Measurements from ENCODE around the gene PIANP. TPM values are rescaled to one million over a fixed set of nuclear protein-coding genes. Genes with fewer than 3 reads are reported as not detected.

Gene PIANP
- total RNA-seq, 1 donor from 2014 or later: 0.13 TPM

DNA sequence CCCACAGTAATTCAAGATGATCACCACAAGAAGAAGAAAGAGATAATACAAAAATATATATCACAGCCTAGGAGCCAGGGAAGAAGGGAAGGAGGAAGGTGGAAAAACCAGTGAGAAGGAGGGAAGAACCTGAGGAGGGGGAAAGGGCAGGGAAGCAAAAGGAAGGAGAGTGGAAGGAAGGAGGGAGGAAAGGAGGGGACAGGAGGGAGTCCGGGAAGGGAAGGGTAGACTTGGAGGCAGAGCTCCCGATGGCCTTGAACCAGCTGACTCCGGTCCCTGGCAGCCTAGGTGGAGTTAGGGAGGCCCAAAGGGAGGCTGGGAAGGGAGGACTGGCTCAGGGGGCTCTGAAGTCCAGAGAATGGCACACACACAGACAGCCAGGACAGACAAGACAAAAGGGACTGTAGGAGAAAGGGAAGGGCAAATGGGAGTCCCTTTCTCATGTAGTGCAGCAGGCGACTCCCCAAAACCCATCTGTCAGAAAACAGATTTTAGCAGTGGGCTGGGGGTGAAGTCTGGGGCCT, 6.7 kb downstream of the PIANP start:
- no peak for TF ChIP-seq CTCF (IDR thresholded peaks at IDR 0.05; ENCODE audit: insufficient read depth, low read length, poor library complexity, severe bottlenecking)
- no peaks in the 10 kb centered on the region for H3K36me3 ChIP-seq (ENCODE audit: control insufficient read depth, insufficient read depth, low read length)
- H3K27me3 ChIP-seq (ENCODE audit: control insufficient read depth, insufficient read depth, low read length): no peaks in the 10 kb centered on the region
- DNase-seq (ENCODE audit: low read depth): no peak
- no peak overlapping the region for H3K4me3 ChIP-seq (ENCODE audit: low read depth, low read length)

GRCh38 chr12:6692888-6693287, 7.7 kb downstream of the PIANP start:
- Histone ChIP-seq H3K36me3 (ENCODE audit: control insufficient read depth, insufficient read depth, low read length) (no peaks in the 10 kb centered on the region), H3K27me3 (ENCODE audit: control insufficient read depth, insufficient read depth, low read length) (no peaks in the 10 kb centered on the region), H3K4me3 (ENCODE audit: low read depth, low read length) (no peak overlapping the region)
- DNase-seq (ENCODE audit: low read depth): no peak
- TF ChIP-seq CTCF (IDR thresholded peaks at IDR 0.05; ENCODE audit: insufficient read depth, low read length, poor library complexity, severe bottlenecking): no peak

DNA sequence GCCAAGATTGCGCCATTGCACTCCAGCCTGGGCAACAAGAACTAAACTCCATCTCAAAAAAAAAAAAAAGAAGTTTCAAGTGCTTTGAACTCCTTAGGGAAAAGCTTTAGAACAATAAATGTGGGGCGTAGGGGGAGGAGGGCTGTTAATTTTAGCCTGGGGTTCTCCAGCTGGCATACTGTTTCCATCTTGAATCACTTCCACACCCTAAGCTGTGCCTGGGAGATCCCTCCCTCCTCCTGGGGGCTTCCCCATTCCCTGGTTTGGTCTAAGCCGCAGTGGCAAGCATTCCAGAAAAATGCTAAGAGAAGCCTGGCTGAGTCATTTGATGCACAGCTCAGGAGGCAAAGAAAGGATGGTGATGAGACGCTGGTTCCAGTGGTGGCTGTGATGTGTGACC, 9.1 kb downstream of the PIANP start:
- Histone ChIP-seq H3K36me3 (ENCODE audit: control insufficient read depth, insufficient read depth, low read length) (no peaks in the 10 kb centered on the region), H3K27me3 (ENCODE audit: control insufficient read depth, insufficient read depth, low read length) (no peaks in the 10 kb centered on the region), H3K4me3 (ENCODE audit: low read depth, low read length) (no peak overlapping the region)
- no peak for TF ChIP-seq CTCF (IDR thresholded peaks at IDR 0.05; ENCODE audit: insufficient read depth, low read length, poor library complexity, severe bottlenecking)
- no peak for DNase-seq (ENCODE audit: low read depth)

DNA sequence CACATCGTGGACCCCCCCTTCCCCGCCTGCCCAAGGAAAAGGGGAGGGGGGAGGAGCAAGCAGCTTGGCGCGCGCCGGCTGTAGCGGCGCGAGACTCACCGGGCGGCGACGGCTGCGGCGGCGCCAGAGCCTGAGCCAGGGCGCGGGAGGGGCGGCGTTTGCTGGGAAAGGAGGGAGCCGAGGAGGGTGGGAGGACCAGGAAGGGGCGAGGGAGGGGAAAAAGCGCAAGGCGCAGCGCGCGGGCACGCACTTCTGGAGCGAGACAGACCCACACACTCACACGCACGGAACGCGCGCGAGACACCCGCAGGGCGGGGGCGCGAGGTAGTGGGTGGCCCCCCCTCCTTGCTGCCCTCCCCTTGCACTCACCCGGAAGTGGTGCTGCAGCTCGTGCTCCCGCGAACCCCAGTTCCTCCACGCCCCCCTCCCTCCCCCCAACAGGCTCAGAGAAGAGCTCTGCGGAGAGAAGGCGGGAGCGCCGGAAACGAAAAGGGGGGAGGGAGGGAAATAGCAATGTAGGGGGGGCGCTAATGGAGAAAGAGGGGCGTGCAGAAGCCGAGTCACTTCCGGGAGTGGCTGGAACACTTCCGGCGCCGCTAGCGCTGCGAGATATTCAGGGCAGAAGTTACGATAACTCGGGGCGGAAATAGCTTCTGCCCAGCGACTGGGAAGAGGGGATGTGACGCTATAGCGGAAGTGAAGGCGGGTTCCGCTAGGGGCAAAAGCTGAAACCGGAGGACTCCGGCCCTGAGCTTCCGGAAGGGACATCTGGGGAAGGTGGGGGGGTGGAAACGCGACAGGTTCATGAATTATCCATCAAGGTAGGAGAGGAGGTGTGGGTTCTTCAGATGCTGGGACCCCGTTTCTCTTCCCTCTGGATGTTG, 11.4 kb downstream of the PIANP start, which contains the start of gene ZNF384:
TSS of gene ZNF384 (minus strand) at position 377 of the 884 bp plus-strand sequence. CDS start 9,855 bp downstream, outside the sequence.
- DNase-seq (ENCODE audit: low read depth): peak; percentile 98
- Histone ChIP-seq H3K4me3 (ENCODE audit: low read depth, low read length) (peak within 1 kb of the TSS; percentile 61), H3K27me3 (ENCODE audit: control insufficient read depth, insufficient read depth, low read length) (no peaks in the 10 kb centered on the region), H3K36me3 (ENCODE audit: control insufficient read depth, insufficient read depth, low read length) (no peaks in the 10 kb centered on the region)
- no peak for TF ChIP-seq CTCF (IDR thresholded peaks at IDR 0.05; ENCODE audit: insufficient read depth, low read length, poor library complexity, severe bottlenecking)

DNA sequence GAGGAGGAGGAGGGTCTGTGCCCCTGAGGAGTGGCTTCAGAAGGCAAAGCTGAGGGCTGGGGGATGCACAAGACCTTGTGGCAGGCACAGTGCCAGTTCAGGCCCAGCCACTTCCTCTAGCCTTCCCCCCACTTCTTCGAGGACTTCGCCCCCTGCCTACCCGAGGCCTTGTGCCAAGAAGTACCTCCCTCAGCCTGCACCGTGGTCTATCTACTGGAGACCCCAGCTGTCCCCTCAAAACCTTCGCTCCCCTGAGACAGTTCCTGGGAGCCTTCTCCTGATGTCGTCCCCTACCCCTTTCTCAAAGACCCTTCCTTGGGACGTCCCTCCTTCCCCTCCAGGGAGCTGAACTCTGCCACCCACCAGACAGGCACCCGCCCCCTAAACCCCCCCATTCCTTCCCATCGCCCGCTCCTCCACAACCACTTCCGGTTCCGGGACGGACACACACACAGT, 12.0 kb downstream of the PIANP start:
- H3K27me3 ChIP-seq (ENCODE audit: control insufficient read depth, insufficient read depth, low read length): no peaks in the 10 kb centered on the region
- peak overlapping the region; percentile 61 for H3K4me3 ChIP-seq (ENCODE audit: low read depth, low read length)
- no peak for TF ChIP-seq CTCF (IDR thresholded peaks at IDR 0.05; ENCODE audit: insufficient read depth, low read length, poor library complexity, severe bottlenecking)
- DNase-seq (ENCODE audit: low read depth): no peak
- no peaks in the 10 kb centered on the region for H3K36me3 ChIP-seq (ENCODE audit: control insufficient read depth, insufficient read depth, low read length)

Data from kidney epithelial cell (primary cell).